ENCODE measurements around the gene ILKAP. TPM values are rescaled to one million over a fixed set of nuclear protein-coding genes. Genes with fewer than 3 reads are reported as not detected.

The ILKAP gene
- total and polyA plus RNA-seq, 2 donors (not counting 1 experiment from before 2014, with no cell fraction given) = 27.9 to 31.3 TPM

- no peaks in the 10 kb centered on the region for H3K36me3 ChIP-seq (ENCODE audit: control insufficient read depth, insufficient read depth, low read length)
- H3K27me3 ChIP-seq (ENCODE audit: control insufficient read depth, insufficient read depth, low read length) = peaks cover 32% of the 10 kb centered on the region
- H3K9me3 ChIP-seq (ENCODE audit: control insufficient read depth, insufficient read depth, low read depth, low read length) = no peaks in the 10 kb centered on the region
- no peak for TF ChIP-seq CTCF (conservative IDR thresholded peaks at IDR 0.05 in 1 of 2, IDR thresholded peaks at IDR 0.05 in 1 of 2; ENCODE audit: low read depth in 1 of 2, low read length in 2 of 2)
- TF ChIP-seq EZH2 (IDR thresholded peaks at IDR 0.05; ENCODE audit: low read length, missing control alignments) = no peak
- no peak overlapping the region for H3K4me3 ChIP-seq (replicated peaks in 1 of 4; ENCODE audit: control extremely low read depth in 1 of 4, insufficient read depth in 1 of 4, low read depth in 3 of 4, low read length in 4 of 4)
- no peaks in the 10 kb centered on the region for H3K79me2 ChIP-seq (ENCODE audit: control insufficient read depth, insufficient read depth, low read length)
- DNase-seq (ENCODE audit: low read depth in 2 of 2) = no peak
- H3K27ac ChIP-seq (ENCODE audit: insufficient read depth, low read length) = no peak overlapping the region
- H3K9ac ChIP-seq (ENCODE audit: insufficient read depth, low read length) = no peak overlapping the region
- H4K20me1 ChIP-seq (ENCODE audit: control insufficient read depth, extremely low read depth, insufficient read depth, low read length) = no peaks in the 10 kb centered on the region
- no peak overlapping the region for H2AFZ ChIP-seq (ENCODE audit: low read length)
- no peak overlapping the region for H3K4me2 ChIP-seq (ENCODE audit: extremely low read depth, insufficient read depth, low read length)
- no peaks in the 10 kb centered on the region for H3K4me1 ChIP-seq (ENCODE audit: control insufficient read depth, extremely low read depth, insufficient read depth, low read length)
Observed at GRCh38 chr2:238237431-238238135, 34.1 kb upstream of the ILKAP start.

GRCh38 chr2:238236571-238236970, 33.1 kb upstream of the ILKAP start:
- no peak overlapping the region for H3K9ac ChIP-seq (ENCODE audit: insufficient read depth, low read length)
- H3K4me3 ChIP-seq (replicated peaks in 1 of 4; ENCODE audit: control extremely low read depth in 1 of 4, insufficient read depth in 1 of 4, low read depth in 3 of 4, low read length in 4 of 4) = no peak overlapping the region
- H2AFZ ChIP-seq (ENCODE audit: low read length) = no peak overlapping the region
- TF ChIP-seq EZH2 (IDR thresholded peaks at IDR 0.05; ENCODE audit: low read length, missing control alignments) (no peak), CTCF (conservative IDR thresholded peaks at IDR 0.05 in 1 of 2, IDR thresholded peaks at IDR 0.05 in 1 of 2; ENCODE audit: low read depth in 1 of 2, low read length in 2 of 2) (no peak)
- no peaks in the 10 kb centered on the region for H3K4me1 ChIP-seq (ENCODE audit: control insufficient read depth, extremely low read depth, insufficient read depth, low read length)
- H3K27ac ChIP-seq (ENCODE audit: insufficient read depth, low read length) = no peak overlapping the region
- H3K36me3 ChIP-seq (ENCODE audit: control insufficient read depth, insufficient read depth, low read length) = no peaks in the 10 kb centered on the region
- no peak for DNase-seq (ENCODE audit: low read depth in 2 of 2)
- H3K9me3 ChIP-seq (ENCODE audit: control insufficient read depth, insufficient read depth, low read depth, low read length) = no peaks in the 10 kb centered on the region
- H4K20me1 ChIP-seq (ENCODE audit: control insufficient read depth, extremely low read depth, insufficient read depth, low read length) = no peaks in the 10 kb centered on the region
- peaks cover 40% of the 10 kb centered on the region for H3K27me3 ChIP-seq (ENCODE audit: control insufficient read depth, insufficient read depth, low read length)
- no peaks in the 10 kb centered on the region for H3K79me2 ChIP-seq (ENCODE audit: control insufficient read depth, insufficient read depth, low read length)
- H3K4me2 ChIP-seq (ENCODE audit: extremely low read depth, insufficient read depth, low read length) = no peak overlapping the region

- Histone ChIP-seq H2AFZ (ENCODE audit: low read length) (no peak overlapping the region), H3K4me3 (replicated peaks in 1 of 4; ENCODE audit: control extremely low read depth in 1 of 4, insufficient read depth in 1 of 4, low read depth in 3 of 4, low read length in 4 of 4) (no peak overlapping the region), H4K20me1 (ENCODE audit: control insufficient read depth, extremely low read depth, insufficient read depth, low read length) (no peaks in the 10 kb centered on the region), H3K79me2 (ENCODE audit: control insufficient read depth, insufficient read depth, low read length) (no peaks in the 10 kb centered on the region), H3K9me3 (ENCODE audit: control insufficient read depth, insufficient read depth, low read depth, low read length) (no peaks in the 10 kb centered on the region), H3K9ac (ENCODE audit: insufficient read depth, low read length) (no peak overlapping the region), H3K27me3 (ENCODE audit: control insufficient read depth, insufficient read depth, low read length) (peaks cover 42% of the 10 kb centered on the region), H3K36me3 (ENCODE audit: control insufficient read depth, insufficient read depth, low read length) (no peaks in the 10 kb centered on the region), H3K27ac (ENCODE audit: insufficient read depth, low read length) (no peak overlapping the region), H3K4me1 (ENCODE audit: control insufficient read depth, extremely low read depth, insufficient read depth, low read length) (no peaks in the 10 kb centered on the region), H3K4me2 (ENCODE audit: extremely low read depth, insufficient read depth, low read length) (no peak overlapping the region)
- TF ChIP-seq EZH2 (IDR thresholded peaks at IDR 0.05; ENCODE audit: low read length, missing control alignments) (no peak), CTCF (conservative IDR thresholded peaks at IDR 0.05 in 1 of 2, IDR thresholded peaks at IDR 0.05 in 1 of 2; ENCODE audit: low read depth in 1 of 2, low read length in 2 of 2) (no peak)
- DNase-seq (ENCODE audit: low read depth in 2 of 2) = no peak
Observed at GRCh38 chr2:238235856-238236255, 32.4 kb upstream of the ILKAP start.

Measured in fibroblast of lung (primary cell).